Measurements from ENCODE around the gene FER1L5. TPM values are rescaled to one million over a fixed set of nuclear protein-coding genes. Genes with fewer than 3 reads are reported as not detected.

Gene FER1L5
- total RNA-seq, 1 donor from 2014 or later, result 0.05 TPM

GRCh38 chr2:96695602-96696001 is 53.0 kb downstream of the FER1L5 start:
- no peak for DNase-seq
- H3K9me3 ChIP-seq (replicated peaks), result no peaks in the 10 kb centered on the region
- intact Hi-C loops (cut with micrococcal nuclease), result no loop called here
- no peak overlapping the region for H3K4me3 ChIP-seq
- no peaks in the 10 kb centered on the region for H3K27me3 ChIP-seq (ENCODE audit: low read depth)
- TF ChIP-seq CTCF (IDR thresholded peaks at IDR 0.05; ENCODE audit: borderline replicate concordance), result no peak
- H3K36me3 ChIP-seq, result no peaks in the 10 kb centered on the region
- H3K4me1 ChIP-seq, result no peaks in the 10 kb centered on the region
- no peak overlapping the region for H3K27ac ChIP-seq (replicated peaks)

- no peaks in the 10 kb centered on the region for H3K27me3 ChIP-seq (ENCODE audit: low read depth)
- no peak for DNase-seq
- TF ChIP-seq CTCF (IDR thresholded peaks at IDR 0.05; ENCODE audit: borderline replicate concordance), result no peak
Observed at GRCh38 chr2:96697476-96697875, 54.9 kb downstream of the FER1L5 start.

GRCh38 chr2:96698221-96698861 is 55.8 kb downstream of the FER1L5 start:
- intact Hi-C loops (cut with micrococcal nuclease), result no loop called here
- peaks cover 17% of the 10 kb centered on the region for H3K36me3 ChIP-seq
- no peaks in the 10 kb centered on the region for H3K9me3 ChIP-seq (replicated peaks)
- no peak for DNase-seq
- no peak overlapping the region for H3K27ac ChIP-seq (replicated peaks)
- H3K4me3 ChIP-seq, result no peak overlapping the region
- no peaks in the 10 kb centered on the region for H3K4me1 ChIP-seq
- TF ChIP-seq CTCF (IDR thresholded peaks at IDR 0.05; ENCODE audit: borderline replicate concordance), result no peak
- no peaks in the 10 kb centered on the region for H3K27me3 ChIP-seq (ENCODE audit: low read depth)

More at GRCh38 chr2:96697476-96697875, 54.9 kb downstream of the FER1L5 start:
- no peak overlapping the region for H3K4me3 ChIP-seq
- intact Hi-C loops (cut with micrococcal nuclease), result no loop called here
- no peaks in the 10 kb centered on the region for H3K4me1 ChIP-seq
- peaks cover 9% of the 10 kb centered on the region for H3K36me3 ChIP-seq
- H3K27ac ChIP-seq (replicated peaks), result no peak overlapping the region
- no peaks in the 10 kb centered on the region for H3K9me3 ChIP-seq (replicated peaks)

- Histone ChIP-seq H3K4me3 (no peak overlapping the region), H3K4me1 (no peaks in the 10 kb centered on the region), H3K9me3 (replicated peaks) (no peaks in the 10 kb centered on the region), H3K27me3 (ENCODE audit: low read depth) (no peaks in the 10 kb centered on the region), H3K36me3 (peaks cover 18% of the 10 kb centered on the region), H3K27ac (replicated peaks) (no peak overlapping the region)
- no peak for TF ChIP-seq CTCF (IDR thresholded peaks at IDR 0.05; ENCODE audit: borderline replicate concordance)
- intact Hi-C loops (cut with micrococcal nuclease), result no loop called here
- DNase-seq, result no peak
Observed at GRCh38 chr2:96699021-96699420, 56.5 kb downstream of the FER1L5 start.

- Histone ChIP-seq H3K9me3 (replicated peaks) (no peaks in the 10 kb centered on the region), H3K27ac (replicated peaks) (no peak overlapping the region), H3K27me3 (ENCODE audit: low read depth) (no peaks in the 10 kb centered on the region), H3K4me3 (no peak overlapping the region), H3K36me3 (peaks cover 21% of the 10 kb centered on the region), H3K4me1 (no peaks in the 10 kb centered on the region)
- TF ChIP-seq CTCF (IDR thresholded peaks at IDR 0.05; ENCODE audit: borderline replicate concordance), result no peak
- DNase-seq, result no peak
- intact Hi-C loops (cut with micrococcal nuclease), result no loop called here
Observed at GRCh38 chr2:96699621-96700020, 57.1 kb downstream of the FER1L5 start.

Data from left ventricle myocardium inferior (tissue), 1 donor.